DND-41 (cell line): ENCODE results near the gene PCGF5.

Source experiments
- EZH2 ChIP-seq: IDR thresholded peaks from 3 replicates; pipeline ENCODE4 v1.6.1; 2012; ENCODE audit warnings: borderline replicate concordance, low read depth, mild to moderate bottlenecking, moderate library complexity, low read length, inconsistent platforms; ENCODE audit not compliant: severe bottlenecking
- TF ChIP-seq, protein P1 (sequence below): IDR thresholded peaks from 2 replicates; pipeline ENCODE4 v1.5.1; 2012; ENCODE audit warnings: borderline replicate concordance, low read length, moderate library complexity, mild to moderate bottlenecking; ENCODE audit not compliant: poor library complexity, severe bottlenecking; ENCODE audit errors: extremely low read depth

DNA sequence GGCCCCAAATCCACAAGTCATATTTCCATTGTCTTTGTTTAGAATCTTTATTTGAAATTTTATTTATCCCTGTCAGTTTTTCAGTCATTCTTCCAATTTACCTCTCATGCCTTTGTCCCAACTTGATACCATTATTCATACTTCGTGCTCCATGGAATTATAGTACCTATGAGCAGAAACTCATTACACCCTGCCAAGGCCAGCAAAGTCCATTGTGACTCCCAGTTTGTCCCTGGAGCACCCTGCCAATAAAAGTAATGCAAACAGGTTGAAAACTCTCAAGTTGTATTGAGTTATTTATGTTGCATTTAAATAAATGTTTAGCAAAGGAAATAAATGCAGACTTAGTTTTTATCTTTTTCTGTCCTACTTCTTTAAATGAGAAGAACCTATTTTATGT, 19.3 kb downstream of the PCGF5 start:
- TF ChIP-seq EZH2, result no peak
- TF ChIP-seq, protein P1, sequence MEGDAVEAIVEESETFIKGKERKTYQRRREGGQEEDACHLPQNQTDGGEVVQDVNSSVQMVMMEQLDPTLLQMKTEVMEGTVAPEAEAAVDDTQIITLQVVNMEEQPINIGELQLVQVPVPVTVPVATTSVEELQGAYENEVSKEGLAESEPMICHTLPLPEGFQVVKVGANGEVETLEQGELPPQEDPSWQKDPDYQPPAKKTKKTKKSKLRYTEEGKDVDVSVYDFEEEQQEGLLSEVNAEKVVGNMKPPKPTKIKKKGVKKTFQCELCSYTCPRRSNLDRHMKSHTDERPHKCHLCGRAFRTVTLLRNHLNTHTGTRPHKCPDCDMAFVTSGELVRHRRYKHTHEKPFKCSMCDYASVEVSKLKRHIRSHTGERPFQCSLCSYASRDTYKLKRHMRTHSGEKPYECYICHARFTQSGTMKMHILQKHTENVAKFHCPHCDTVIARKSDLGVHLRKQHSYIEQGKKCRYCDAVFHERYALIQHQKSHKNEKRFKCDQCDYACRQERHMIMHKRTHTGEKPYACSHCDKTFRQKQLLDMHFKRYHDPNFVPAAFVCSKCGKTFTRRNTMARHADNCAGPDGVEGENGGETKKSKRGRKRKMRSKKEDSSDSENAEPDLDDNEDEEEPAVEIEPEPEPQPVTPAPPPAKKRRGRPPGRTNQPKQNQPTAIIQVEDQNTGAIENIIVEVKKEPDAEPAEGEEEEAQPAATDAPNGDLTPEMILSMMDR, result no peak
